ENCODE measurements around the gene SPSB1.

- TF ChIP-seq, protein P1, sequence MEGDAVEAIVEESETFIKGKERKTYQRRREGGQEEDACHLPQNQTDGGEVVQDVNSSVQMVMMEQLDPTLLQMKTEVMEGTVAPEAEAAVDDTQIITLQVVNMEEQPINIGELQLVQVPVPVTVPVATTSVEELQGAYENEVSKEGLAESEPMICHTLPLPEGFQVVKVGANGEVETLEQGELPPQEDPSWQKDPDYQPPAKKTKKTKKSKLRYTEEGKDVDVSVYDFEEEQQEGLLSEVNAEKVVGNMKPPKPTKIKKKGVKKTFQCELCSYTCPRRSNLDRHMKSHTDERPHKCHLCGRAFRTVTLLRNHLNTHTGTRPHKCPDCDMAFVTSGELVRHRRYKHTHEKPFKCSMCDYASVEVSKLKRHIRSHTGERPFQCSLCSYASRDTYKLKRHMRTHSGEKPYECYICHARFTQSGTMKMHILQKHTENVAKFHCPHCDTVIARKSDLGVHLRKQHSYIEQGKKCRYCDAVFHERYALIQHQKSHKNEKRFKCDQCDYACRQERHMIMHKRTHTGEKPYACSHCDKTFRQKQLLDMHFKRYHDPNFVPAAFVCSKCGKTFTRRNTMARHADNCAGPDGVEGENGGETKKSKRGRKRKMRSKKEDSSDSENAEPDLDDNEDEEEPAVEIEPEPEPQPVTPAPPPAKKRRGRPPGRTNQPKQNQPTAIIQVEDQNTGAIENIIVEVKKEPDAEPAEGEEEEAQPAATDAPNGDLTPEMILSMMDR (conservative IDR thresholded peaks at IDR 0.05; ENCODE audit: low read depth in 2 of 2) = no peak
- no peak for TF ChIP-seq POLR2AphosphoS5 (IDR thresholded peaks at IDR 0.05; ENCODE audit: low read depth)
- no peak for TF ChIP-seq EZH2phosphoT487 (IDR thresholded peaks at IDR 0.05; ENCODE audit: unreplicated experiment)
- TF ChIP-seq EZH2 (IDR thresholded peaks at IDR 0.05; ENCODE audit: low read depth, unreplicated experiment) = no peak
- no peak for TF ChIP-seq JUNB (IDR thresholded peaks at IDR 0.05; ENCODE audit: unreplicated experiment)
- TF ChIP-seq STAT1 (IDR thresholded peaks at IDR 0.05; ENCODE audit: unreplicated experiment) = no peak
- TF ChIP-seq NANOG (IDR thresholded peaks at IDR 0.05; ENCODE audit: borderline replicate concordance) = no peak
- TF ChIP-seq ZNF114 (CRISPR knock-in tag; IDR thresholded peaks at IDR 0.05) = no peak
- no peak for TF ChIP-seq ETS1 (IDR thresholded peaks at IDR 0.05)
- TF ChIP-seq, protein P2, sequence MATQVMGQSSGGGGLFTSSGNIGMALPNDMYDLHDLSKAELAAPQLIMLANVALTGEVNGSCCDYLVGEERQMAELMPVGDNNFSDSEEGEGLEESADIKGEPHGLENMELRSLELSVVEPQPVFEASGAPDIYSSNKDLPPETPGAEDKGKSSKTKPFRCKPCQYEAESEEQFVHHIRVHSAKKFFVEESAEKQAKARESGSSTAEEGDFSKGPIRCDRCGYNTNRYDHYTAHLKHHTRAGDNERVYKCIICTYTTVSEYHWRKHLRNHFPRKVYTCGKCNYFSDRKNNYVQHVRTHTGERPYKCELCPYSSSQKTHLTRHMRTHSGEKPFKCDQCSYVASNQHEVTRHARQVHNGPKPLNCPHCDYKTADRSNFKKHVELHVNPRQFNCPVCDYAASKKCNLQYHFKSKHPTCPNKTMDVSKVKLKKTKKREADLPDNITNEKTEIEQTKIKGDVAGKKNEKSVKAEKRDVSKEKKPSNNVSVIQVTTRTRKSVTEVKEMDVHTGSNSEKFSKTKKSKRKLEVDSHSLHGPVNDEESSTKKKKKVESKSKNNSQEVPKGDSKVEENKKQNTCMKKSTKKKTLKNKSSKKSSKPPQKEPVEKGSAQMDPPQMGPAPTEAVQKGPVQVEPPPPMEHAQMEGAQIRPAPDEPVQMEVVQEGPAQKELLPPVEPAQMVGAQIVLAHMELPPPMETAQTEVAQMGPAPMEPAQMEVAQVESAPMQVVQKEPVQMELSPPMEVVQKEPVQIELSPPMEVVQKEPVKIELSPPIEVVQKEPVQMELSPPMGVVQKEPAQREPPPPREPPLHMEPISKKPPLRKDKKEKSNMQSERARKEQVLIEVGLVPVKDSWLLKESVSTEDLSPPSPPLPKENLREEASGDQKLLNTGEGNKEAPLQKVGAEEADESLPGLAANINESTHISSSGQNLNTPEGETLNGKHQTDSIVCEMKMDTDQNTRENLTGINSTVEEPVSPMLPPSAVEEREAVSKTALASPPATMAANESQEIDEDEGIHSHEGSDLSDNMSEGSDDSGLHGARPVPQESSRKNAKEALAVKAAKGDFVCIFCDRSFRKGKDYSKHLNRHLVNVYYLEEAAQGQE (IDR thresholded peaks at IDR 0.05; ENCODE audit: unreplicated experiment) = no peak
Measured at GRCh38 chr1:9305216-9305615, 12.5 kb downstream of the SPSB1 start.

Data from GM23338 (cell line).